Chondrocyte (in vitro differentiated cells): ENCODE data around the gene MATCAP1. TPM values are rescaled to one million over a fixed set of nuclear protein-coding genes. Genes with fewer than 3 reads are reported as not detected.

Experiments used
- DNase-seq: peaks from one replicate; pipeline ENCODE4 v3.0.0; 2021; ENCODE audit warnings: mixed read lengths, low spot score
- H3K27ac Mint-ChIP-seq: one replicate; pipeline ENCODE4 v1.8.0; 2021; ENCODE audit warnings: mild to moderate bottlenecking, moderate library complexity, mixed read lengths; ENCODE audit not compliant: unreplicated experiment
- H3K27me3 Mint-ChIP-seq: 2 replicates; pipeline ENCODE4 v1.8.0; 2021; ENCODE audit warnings: low read depth, mixed read lengths
- H3K36me3 Mint-ChIP-seq: 2 replicates; pipeline ENCODE4 v1.8.0; 2021; ENCODE audit warnings: low read depth, mixed read lengths
- H3K4me1 Mint-ChIP-seq: 2 replicates; pipeline ENCODE4 v1.8.0; 2021; ENCODE audit warnings: low read depth, mild to moderate bottlenecking, mixed read lengths
- H3K4me3 Mint-ChIP-seq: one replicate; pipeline ENCODE4 v1.8.0; 2021; ENCODE audit warnings: mild to moderate bottlenecking, moderate library complexity, mixed read lengths; ENCODE audit not compliant: unreplicated experiment
- H3K9me3 Mint-ChIP-seq: 2 replicates; pipeline ENCODE4 v1.8.0; 2021; ENCODE audit warnings: low read depth, mixed read lengths
- total RNA-seq: library from RNA; stranded (reverse); gene quantifications from 3 replicates; pipeline ENCODE4 v1.2.1, GENCODE V29; 2021
- TF ChIP-seq, protein P1 (sequence below): fragments of 200-600 bp; sonication (generic); IDR thresholded peaks from 2 replicates; pipeline ENCODE4 v1.5.0; 2021; ENCODE audit warnings: antibody characterized with exemption, mild to moderate bottlenecking, moderate library complexity

Gene MATCAP1
- total RNA-seq, 1 donor from 2014 or later: 29.9 TPM

DNA sequence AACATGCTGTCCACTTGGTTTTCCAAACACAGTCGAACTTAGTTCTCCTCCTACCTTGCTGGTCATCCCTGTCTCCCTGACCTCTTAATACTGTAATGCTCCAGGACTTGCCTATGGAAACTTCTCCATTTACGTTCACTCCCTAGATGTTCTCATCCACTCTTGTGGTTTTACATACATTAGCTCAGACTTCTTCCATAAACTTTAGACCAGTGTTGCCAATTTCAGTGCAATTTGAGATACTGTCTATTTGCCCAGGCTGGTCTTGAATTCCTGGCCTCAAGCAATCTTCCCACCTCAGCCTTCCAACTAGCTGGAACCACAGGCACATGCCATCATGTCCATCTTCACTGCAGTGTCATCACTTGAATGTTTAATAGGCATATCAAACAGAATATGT is 1.5 kb downstream of the MATCAP1 start:
- no peak for DNase-seq
- Mint-ChIP-seq H3K4me1 (peaks cover 21% of the 10 kb centered on the region), H3K27me3 (no peaks in the 10 kb centered on the region), H3K36me3 (peaks cover 1% of the 10 kb centered on the region), H3K4me3 (no peak overlapping the region), H3K9me3 (no peaks in the 10 kb centered on the region), H3K27ac (no peak overlapping the region)
- TF ChIP-seq, protein P1, sequence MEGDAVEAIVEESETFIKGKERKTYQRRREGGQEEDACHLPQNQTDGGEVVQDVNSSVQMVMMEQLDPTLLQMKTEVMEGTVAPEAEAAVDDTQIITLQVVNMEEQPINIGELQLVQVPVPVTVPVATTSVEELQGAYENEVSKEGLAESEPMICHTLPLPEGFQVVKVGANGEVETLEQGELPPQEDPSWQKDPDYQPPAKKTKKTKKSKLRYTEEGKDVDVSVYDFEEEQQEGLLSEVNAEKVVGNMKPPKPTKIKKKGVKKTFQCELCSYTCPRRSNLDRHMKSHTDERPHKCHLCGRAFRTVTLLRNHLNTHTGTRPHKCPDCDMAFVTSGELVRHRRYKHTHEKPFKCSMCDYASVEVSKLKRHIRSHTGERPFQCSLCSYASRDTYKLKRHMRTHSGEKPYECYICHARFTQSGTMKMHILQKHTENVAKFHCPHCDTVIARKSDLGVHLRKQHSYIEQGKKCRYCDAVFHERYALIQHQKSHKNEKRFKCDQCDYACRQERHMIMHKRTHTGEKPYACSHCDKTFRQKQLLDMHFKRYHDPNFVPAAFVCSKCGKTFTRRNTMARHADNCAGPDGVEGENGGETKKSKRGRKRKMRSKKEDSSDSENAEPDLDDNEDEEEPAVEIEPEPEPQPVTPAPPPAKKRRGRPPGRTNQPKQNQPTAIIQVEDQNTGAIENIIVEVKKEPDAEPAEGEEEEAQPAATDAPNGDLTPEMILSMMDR: no peak

GRCh38 chr16:67181346-67181745 is 2.4 kb downstream of the MATCAP1 start:
- Mint-ChIP-seq H3K27me3 (no peaks in the 10 kb centered on the region), H3K4me1 (peaks cover 22% of the 10 kb centered on the region), H3K9me3 (no peaks in the 10 kb centered on the region), H3K36me3 (peaks cover 1% of the 10 kb centered on the region), H3K27ac (no peak overlapping the region), H3K4me3 (no peak overlapping the region)
- no peak for DNase-seq
- TF ChIP-seq, protein P1: no peak

- H3K27ac Mint-ChIP-seq: no peak overlapping the region
- H3K27me3 Mint-ChIP-seq: no peaks in the 10 kb centered on the region
- H3K36me3 Mint-ChIP-seq: peaks cover 1% of the 10 kb centered on the region
- TF ChIP-seq, protein P1: no peak
- no peaks in the 10 kb centered on the region for H3K9me3 Mint-ChIP-seq
- DNase-seq: no peak
- H3K4me1 Mint-ChIP-seq: peaks cover 19% of the 10 kb centered on the region
- H3K4me3 Mint-ChIP-seq: no peak overlapping the region
These were observed 3.6 kb downstream of the MATCAP1 start for GRCh38 chr16:67180166-67180565.

DNA sequence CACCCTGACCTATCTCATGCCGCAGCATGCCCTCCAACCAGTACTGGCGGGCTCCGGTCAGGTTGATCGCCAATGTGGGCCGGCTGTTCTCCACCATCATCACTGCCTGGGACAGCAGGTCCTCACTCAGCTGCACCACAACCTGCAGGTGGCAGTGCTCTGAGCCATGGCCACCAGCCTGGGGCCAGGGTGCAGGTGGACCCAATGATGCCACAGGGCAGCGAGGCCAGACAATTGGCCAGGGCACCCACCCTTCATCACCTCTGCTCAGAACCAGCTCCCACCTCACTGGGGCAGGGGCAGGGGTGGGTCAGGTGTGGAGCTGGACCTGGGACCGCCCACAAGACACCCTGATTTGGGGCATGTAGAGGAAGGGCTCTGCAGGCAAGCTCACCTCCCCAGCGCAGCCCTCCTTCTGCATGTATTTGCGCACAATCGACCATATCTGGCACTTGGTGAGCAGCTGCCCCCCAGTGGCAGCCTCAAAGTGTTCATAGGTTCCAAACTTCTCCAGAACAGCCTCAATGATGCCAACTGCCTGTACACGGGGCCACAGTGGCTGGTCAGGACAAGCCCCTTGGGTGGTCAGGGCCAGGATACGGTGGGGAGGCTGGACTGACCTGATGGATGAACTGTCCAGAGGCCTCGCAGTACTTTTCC is 4.2 kb downstream of the MATCAP1 start:
- DNase-seq: no peak
- no peak overlapping the region for H3K27ac Mint-ChIP-seq
- H3K27me3 Mint-ChIP-seq: no peaks in the 10 kb centered on the region
- TF ChIP-seq, protein P1: peak; percentile 48
- peaks cover 17% of the 10 kb centered on the region for H3K4me1 Mint-ChIP-seq
- no peak overlapping the region for H3K4me3 Mint-ChIP-seq
- H3K36me3 Mint-ChIP-seq: peaks cover 1% of the 10 kb centered on the region
- H3K9me3 Mint-ChIP-seq: no peaks in the 10 kb centered on the region

DNA sequence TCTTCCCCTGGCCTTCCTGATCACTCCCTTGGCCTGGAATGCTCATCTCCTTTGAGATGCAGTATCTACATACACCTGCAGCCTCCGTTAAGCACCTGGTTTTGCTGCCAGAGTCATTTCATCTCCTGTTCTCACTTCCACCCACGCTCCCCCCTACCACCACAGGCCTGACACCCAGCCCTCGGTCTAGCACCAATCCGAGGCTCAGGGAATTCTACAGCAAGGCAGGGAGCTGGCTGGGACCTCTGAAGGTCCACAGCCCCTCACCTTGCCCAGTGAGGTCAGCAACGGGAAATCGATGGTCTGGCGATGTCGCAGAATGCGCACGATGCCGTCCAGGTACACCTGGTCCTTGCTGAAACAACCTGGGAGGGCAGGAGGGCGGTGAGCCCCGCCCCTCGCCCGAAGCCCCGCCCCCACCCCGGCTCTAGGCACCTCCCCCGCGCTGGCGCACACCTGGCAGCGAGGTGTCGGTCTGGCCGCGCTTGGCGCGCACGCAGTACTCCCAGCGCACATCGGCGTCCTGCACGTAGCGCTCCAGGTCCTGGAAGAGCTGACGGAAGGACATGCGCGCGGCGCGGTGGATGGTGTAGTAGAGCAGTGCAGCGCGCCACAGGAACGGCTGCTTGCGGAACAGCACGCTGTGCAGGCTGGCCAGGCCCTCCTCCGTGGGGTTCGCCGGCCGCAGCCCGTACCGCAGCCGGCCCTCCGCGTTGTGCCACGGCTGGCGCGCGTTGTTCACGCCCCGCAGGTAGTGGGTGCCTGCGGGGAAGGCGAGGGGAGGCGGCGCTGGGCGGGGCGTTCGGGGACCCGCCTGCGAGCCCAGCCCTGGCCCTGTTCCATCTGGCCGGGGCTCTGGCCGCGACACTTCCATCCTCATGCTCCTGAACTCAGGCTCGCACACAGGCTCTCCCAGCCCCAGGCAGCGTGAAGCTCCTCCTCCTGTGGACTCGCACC is 5.7 kb downstream of the MATCAP1 start:
- TF ChIP-seq, protein P1: peak; percentile 23
- H3K27me3 Mint-ChIP-seq: no peaks in the 10 kb centered on the region
- H3K36me3 Mint-ChIP-seq: peaks cover 1% of the 10 kb centered on the region
- H3K9me3 Mint-ChIP-seq: no peaks in the 10 kb centered on the region
- no peak for DNase-seq
- H3K4me3 Mint-ChIP-seq: peak overlapping the region; percentile 58
- H3K4me1 Mint-ChIP-seq: peaks cover 27% of the 10 kb centered on the region
- no peak overlapping the region for H3K27ac Mint-ChIP-seq
